IPS DF 4.7 (cell line): ENCODE data around the gene APOO.
"Not testable (repeated sequence)": the region's sequence is repeated elsewhere in the genome, so short reads cannot be mapped to it uniquely, and the experiment has no call there.

ENCODE experiments used
- DNase-seq: peaks from one replicate; pipeline ENCODE4 v3.0.0-alpha.2; 2013; ENCODE audit warnings: low spot score; ENCODE audit errors: extremely low read depth

Gene APOO

DNA sequence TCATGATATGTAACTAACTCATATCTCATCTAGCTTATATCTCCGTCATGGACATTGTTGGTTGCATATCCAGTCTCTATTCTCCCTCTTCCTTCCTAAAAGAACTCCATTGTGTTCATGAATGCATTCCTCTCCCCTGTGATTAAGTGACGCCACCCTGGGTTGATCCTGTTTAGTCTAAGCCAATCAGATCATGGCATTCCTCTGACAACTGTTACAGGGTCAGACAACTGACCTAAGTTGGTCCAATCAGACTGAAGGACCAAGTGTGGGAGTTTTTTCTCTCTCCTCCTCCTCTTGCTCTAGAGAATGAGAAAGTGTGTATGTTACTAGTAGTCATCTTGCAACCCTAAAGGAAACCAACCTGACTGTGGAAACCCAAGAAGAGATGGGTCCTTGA, 3.6 kb downstream of the APOO start:
- no peak for DNase-seq

DNA sequence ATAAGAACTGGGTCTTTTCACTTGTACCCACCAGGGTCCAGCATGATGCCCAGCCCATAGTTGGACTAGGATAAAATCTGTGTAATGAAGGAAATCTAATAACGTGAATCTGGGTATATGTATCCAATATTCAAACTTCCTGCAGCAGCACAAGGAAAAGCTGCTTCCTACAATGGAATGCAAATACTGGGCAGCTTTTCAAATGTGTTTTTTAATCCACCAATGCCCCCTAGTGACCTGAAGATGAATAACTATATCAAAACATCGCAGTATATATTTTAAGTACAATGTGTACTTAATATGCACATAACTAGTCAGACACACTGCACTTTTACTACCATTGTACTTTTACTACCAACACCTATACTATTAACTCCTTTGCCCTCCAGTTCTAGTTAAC, 5.3 kb downstream of the APOO start:
- no peak for DNase-seq

DNA sequence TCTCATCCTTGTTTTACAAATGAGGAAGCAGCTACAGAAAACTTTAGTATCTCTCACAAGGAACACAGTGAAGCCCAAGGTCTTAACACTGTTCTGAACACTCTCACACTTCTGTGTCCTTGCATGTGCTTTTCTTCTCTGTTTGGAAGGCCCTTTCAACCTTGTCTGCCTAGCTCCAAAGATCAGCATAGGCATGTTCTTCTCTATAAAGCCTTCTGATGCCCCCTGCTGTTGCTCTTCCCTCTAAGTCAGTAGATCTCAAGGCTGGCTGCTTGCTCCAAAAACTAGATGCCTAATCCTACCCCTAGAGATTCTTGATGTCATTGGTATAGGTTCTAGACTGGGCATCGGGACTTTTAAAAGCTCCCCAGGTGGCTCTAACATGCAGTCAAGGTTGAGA, 5.9 kb downstream of the APOO start:
- no peak for DNase-seq

DNA sequence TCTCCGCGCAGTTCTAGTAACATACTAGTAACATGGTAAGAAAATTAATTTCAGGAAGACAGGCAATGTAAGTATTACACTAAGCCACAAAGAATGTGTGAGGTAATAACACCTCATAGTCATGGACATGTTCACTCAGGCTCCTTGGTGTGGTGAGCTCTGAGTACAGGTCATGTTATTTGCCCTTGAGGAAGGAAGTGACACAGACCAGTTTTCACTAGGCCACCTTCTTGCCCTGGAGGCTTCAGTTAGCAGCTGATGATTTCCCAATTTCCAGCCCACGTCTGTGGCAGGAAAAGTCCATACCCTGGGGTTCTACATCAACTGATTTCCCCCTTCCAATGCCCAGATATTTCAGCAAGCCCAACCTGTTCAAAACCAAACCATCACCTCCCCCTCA, 6.7 kb downstream of the APOO start:
- no peak for DNase-seq

DNA sequence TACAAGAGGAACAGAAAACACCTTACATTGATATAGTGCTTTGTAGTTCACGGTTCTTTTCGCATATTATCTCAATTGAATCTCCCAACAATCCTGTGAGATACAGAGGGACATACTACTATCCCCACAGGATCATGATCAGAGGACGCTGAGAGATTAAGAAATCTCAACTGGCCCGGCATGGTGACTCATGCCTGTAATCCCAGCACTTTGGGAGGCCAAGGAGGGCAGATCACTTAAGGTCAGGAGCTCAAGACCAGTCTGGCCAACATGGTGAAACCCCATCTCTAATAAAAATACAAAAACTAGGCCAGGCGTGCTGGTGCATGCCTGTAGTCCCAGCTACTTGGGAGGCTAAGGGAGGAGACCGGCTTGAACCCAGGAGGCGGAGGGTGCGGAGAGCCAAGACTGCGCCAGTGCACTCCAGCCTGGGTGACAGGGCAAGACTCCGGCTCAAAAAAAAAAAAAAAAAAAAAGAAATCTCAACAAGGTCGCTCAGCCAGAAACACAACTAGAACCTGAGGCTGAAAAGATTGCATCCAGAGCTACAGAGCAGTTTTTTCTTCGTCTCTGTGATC, 7.4 kb downstream of the APOO start:
- no peak for DNase-seq

DNA sequence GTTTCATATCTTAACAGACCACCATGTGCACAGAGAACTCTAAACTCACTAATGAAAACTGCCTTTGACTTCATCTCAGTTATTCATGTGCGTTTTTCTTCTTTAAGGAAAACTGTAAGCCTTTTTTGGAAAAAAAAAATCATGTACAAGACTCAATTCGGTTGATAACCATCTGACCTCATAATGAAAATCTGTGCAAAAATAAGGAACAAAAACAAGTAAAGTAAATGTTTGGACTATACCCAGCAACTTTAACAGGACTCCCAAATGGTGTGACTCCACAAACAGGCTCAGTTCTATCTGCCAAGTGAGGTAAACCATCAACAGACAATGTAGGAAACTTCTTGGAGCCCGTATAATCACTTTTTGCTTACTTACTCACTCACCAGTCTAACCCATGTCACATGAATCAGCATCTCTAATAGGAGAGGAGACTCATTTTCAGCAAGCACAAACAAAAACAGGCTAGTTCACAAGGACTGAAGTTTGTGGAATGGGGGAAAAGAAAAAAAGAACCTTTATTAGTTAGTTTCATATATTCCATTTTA, 9.3 kb downstream of the APOO start:
- DNase-seq = no peak

DNA sequence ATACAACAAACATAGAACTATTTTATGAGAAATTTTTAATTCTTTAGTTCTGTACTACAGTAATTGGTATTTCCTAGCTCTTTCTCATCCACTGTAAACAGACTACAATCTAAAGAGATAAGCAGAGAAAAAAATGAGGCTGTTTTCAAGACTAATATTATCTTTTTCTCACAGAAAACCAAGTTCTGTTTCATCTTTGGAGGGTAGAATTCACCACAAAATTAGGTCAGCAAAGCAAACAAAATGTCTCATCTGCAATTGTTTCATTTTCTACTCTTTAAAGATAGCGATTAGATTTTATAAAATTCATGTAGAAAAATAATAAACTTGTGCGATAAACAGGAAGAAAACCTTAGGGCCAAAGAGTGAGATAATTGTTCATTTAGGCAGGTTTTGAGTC, 10.8 kb downstream of the APOO start:
- DNase-seq = no peak

DNA sequence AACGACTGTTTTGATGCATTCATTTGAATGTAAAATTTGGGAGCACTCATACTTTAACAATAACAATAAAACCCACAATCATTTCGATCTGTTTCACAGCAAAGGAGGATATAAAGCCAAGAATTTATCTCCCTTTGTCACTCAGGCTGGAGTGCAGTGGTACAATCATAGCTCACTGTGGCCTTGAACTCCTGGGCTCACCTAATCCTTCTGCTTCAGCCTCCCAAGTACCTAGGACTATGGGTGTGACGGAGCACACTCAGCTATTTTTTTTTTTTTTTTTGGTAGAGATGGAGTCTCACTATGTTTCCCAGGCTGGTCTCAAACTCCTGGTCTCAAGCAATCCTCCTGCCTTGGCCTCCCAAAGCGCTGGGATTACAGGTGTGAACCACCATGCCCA, 11.2 kb downstream of the APOO start:
- not testable (repeated sequence) for DNase-seq

DNA sequence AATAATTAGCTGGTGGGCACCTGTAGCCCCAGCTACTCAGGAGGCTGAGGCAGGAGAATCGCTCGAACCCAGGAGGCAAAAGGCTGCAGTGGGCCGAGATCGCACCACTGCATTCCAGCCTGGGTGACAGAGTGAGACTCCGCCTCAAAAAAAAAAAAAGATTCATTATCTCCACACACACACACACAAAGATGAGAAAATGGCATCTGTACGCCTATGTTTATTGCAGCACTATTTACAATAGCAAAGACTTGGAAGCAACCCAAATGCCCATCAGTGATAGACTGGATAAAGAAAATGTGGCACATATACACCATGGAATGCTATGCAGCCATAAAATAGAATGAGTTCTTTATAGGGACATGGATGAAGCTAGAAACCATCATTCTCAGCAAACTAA, 12.7 kb downstream of the APOO start:
- not testable (repeated sequence) for DNase-seq

DNA sequence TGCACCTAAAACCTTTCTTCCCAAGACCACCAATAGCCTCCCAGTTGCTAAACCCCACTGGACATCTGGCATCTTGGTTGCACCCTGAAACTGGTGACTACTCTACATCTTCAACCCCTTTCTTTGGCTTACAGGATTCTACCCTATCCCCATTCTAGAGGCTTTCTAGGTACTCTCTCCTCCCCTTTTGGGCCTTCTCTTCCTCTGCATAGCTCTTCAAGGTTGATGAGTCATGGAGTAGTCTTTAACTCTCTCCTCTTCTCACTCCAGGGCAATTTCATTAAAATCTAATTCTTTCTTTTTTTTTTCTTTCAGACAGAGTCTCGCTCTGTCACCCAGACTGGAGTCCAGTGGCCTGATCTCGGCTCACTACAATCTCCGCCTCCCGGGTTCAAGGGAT, 16.8 kb downstream of the APOO start:
- no peak for DNase-seq

DNA sequence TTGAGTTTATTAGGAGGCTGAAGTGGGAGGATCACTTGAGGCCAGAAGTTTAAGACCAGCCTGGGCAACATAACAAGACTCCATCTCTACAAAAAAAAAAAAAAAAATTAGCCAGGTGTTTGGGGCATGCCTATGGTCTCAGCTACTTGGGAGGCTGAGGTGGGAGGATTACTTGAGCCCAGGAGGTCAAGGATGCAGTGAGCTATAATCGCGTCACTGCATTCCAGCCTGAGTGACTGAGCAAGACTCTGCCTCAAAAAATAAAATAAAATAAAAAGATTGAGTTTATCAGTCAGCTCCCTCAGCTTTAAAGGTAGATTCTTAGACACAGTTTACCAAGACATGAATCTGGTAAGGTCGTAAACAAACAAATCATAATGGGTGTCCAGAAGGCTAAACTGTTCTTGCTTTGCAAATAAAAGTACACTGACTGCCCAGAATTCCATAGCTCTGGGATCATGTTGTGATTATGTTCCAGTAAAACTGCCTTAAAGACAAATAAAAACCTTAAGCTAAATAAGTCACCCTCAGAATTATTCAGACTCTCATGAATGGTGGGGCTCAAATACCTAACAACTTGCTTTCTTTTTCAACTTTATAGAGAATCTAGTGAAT, 18.7 kb downstream of the APOO start:
- DNase-seq = no peak

DNA sequence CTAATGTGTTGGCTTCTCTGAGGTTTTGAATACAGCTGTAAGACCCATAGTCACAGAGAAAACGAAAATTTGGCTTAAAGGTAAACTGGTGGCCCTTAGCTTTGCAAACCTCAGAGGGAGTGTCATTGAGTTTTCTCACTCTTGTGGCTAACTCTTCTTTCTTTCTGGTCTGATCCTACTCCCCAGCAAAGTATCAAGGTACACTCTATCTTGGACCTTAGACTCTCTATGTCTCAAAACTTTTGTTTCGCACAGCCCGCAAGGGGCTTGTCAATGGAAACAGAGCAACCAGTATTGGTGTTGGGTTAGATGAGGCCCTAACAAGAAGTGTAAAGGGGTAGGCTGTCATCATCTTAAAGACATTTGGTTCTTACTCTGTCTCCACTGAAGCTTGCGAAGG, 19.8 kb downstream of the APOO start:
- no peak for DNase-seq

DNA sequence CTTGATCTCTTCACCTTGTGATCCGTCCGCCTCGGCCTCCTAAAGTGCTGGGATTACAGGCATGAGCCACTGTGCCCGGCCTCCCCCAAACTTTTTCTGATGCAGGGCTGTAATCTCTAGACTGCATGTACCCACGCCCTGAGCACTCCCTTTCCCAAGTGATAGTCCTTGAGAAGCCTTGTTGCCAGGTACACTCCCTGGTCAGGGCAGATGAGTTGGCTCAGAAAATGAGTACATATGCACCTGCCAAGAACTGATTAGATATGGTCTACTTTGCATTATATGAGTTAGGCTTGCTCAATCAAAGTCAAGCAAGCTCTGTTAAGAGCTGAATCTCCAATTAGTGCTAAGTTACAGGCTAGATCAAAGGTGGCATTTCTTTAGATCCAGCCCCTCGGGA, 20.3 kb downstream of the APOO start:
- DNase-seq = no peak

DNA sequence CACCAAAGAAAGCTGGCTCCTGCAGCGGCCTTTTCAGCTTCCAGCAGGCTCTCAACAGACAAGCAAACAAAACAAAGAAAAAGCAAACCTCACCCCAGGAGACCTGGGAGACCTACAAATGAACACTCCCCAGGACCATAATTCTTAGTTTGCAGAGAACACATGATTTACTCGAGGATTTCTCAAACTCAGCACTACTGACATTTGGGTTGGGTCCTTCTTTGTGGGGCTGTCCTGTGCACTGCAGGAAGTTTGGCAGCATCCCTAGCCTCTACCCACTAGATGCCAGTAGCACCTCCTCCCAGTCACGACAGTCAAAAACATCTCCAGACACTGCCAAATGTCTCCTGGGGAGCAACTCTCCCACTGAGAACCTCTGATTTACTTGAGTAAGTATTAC, 21.9 kb downstream of the APOO start:
- DNase-seq = no peak

DNA sequence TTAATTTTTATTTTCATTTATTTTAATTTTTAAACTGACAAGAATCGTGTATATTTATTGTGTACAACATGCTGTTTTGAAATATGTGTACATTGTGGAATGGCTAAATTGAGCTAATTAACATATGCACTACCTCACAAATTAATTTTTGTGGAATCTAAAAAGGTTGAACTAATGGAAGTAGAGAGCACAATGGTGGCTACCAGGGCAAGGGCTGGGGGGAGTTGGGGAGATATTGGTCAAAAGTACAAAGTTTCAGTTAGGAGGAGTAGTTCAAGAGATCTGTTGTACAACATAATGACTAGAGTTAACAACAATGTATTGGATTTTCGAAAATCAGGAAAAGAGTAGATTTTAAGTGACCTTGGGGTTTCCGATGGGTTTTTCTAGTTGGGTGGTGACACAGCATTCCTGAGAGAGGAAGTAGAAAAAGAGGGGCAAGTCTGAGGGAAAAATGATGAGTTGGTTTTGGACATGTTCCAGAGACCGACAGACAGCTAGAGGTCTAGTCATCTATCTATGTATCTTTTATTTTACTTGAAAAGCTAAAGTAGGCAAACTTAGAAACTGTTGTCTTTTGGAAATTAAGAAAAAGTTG, 23.2 kb downstream of the APOO start:
- no peak for DNase-seq

DNA sequence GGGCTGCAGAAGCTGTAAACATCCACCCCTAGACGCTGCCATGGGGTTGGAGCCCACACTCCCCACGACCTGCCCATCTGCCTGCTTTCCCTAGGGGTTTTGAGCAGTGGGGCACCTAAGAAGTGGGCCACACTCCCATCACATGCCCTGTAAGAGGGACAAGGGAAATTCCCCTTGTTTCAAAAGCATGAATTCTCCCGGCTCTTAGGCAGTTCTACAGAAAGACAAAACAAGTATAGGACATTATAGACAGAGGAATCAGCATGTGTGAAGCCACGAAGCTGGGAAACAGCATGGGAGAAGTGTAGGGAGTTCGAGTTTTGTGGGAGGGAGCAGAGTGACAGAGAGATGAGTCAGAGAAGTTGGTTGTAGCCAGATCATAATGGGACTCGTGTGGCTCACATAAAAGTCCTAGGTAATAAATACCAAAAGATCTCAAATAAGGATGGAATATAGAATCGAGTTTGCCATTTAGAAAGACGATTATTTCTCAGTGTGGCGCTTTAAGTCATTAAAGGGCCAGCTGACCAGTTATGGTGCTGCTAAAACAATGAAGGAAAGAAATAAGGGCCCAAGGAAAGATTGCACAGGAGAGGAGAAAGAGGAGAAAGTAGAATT, 23.9 kb downstream of the APOO start:
- no peak for DNase-seq

DNA sequence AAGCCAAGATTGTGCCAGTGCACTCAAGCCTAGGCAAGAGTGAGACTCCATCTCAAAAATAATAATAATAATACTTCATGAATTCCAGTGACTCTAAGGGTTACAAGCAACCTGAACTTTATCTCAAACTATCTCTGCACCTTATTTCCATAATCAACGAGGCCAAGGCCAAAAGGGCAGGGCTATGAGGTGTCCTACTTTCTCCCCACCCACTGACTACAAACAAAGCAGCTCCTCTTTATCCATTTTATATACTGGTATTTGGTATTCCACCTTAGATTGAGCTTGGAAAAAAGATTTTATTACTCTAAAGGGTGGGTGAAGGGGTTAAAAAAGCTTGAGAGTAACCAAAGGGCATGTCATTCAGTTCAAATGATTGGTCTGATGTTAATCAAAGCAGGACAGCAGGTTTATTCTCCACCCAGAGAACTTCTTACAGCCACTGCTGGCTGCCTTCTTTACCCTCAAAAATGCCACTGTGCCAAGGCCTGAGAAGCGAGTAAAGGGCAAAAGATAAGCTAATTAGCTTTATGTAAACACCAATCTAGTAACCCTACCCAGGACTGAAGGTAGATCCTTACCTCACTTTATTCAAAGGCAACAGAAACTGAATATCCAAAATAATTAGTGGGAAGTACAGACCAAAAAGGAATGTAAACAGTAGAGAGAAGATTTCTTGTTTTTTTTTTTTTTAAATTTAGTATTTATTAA, 28.2 kb downstream of the APOO start:
- DNase-seq = no peak

DNA sequence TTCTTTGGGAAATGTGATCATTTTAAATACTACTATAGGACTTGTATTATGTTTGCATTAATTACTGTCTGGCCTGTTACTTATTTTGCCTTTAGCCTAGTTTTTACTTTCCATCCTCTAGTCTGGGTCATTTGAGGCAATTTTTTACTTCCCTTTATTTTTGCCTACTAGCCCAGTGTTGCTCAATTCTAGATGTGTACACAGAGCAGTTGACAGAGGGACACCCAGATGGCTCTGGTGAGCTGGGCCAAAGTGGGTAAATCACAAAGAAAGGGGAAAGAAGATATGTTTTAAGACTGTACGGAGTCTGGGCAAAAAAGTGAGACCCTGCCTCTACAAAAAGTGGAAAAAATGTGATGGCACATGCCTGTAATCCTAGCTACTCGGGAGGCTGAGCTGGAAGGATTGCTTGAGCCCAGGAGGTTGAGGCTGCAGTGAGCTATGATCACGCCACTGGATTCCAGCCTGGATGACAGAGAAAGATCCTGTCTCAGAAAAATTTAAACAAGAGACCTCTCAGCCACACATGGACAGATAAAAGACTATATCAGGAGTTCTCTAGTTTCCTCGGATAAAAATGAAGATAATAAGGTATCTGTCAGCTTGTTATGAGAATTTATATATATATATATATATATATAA, 35.7 kb downstream of the APOO start:
- no peak for DNase-seq

DNA sequence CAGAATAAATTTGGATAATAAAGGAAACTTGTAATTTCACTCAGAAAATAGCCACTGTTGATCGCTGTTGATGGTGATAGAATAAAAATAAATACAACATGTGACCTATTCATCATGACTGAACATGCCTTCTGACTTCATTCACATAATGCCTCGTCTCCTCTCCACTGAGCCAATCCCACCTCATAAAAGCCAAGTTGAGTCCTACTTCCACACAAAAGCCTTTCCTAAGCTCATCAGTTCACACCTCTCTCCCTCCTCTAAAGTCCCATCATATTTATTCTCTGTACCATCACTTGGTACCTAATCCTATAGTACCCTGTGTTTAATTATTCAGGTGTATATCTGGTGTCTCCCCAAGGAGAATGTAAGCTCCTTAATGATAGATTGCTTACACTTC, 37.7 kb downstream of the APOO start:
- DNase-seq = no peak

DNA sequence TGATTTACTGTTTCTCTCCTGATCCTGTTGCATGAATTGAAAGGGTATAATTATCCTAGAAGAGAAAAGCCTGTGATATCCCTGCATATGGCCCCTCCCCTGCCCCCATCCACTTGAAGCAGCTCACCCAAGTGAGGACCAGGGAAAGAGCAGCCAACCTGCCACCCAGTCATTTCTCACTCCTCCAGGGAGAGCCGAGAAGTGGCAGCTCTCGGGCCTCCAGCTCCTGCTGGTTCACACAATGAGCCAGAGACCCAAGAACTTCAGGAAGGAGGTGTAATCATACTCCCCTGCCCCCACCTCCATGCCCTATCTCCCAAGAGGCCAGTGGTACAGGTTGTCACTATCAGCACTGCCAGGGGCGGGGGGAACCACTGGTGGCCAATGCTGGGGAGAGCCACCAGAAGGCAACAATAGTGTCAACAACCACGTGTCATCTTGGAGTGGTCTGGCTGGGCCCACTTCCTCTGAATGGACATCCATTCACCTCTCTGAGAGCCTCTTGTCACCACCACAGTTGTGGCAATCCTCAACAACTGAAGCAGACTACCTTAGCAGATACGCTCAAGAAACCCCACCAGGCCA, 42.9 kb downstream of the APOO start:
- no peak for DNase-seq

DNA sequence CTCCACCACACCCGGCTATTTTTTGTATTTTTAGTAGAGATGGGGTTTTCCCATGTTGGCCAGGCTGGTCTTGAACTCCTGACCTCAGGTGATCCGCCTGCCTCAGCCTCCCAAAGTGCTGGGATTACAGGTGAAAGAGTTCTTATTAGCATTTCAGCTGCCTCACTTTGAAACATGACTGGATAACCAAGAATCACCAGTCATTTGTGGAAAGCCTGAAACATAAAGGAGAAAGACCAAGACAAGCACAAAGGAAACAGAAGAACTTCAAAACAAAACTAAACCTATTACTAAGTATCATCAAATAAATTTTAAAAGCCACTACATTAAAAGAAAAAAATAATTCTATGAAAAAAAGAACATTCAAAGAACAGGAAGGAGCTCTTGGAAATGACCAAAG, 45.8 kb downstream of the APOO start:
- not testable (repeated sequence) for DNase-seq
